GM23338 (cell line): ENCODE data around the gene CHST12. TPM values are rescaled to one million over a fixed set of nuclear protein-coding genes. Genes with fewer than 3 reads are reported as not detected.

Source experiments
- ATAC-seq: fragments of 200-7000 bp; cut with Tn5 transposase; 3 replicates; pipeline ENCODE4 v1.9.1; 2020
- DNase-seq: peaks from one replicate; pipeline ENCODE4 v3.0.0-alpha.2; 2015; ENCODE audit warnings: low spot score
- H2AFZ ChIP-seq: fragments of 200-600 bp; sonication (generic); 2 replicates; pipeline ENCODE4 v1.8.0; 2016; ENCODE audit warnings: antibody characterized with exemption, mild to moderate bottlenecking, moderate library complexity
- H3F3A ChIP-seq: fragments of 200-600 bp; sonication (generic); replicated peaks from 2 replicates; pipeline ENCODE4 v1.8.0; 2017; ENCODE audit warnings: antibody characterized with exemption, mixed run types, low read depth
- H3K27ac ChIP-seq: fragments of 200-600 bp; sonication (generic); 2 replicates; pipeline ENCODE4 v1.6.1; 2016; ENCODE audit warnings: low read depth
- H3K27me3 ChIP-seq: fragments of 200-600 bp; sonication (generic); 2 replicates; pipeline ENCODE4 v1.8.0; 2016; ENCODE audit warnings: mild to moderate bottlenecking, mixed run types, moderate library complexity; ENCODE audit not compliant: insufficient read depth
- H3K36me3 ChIP-seq: fragments of 200-600 bp; sonication (generic); 2 replicates; pipeline ENCODE4 v1.8.0; 2016; ENCODE audit warnings: mild to moderate bottlenecking; ENCODE audit not compliant: insufficient read depth
- H3K4me1 ChIP-seq: fragments of 200-600 bp; sonication (generic); 2 replicates; pipeline ENCODE4 v1.8.0; 2016; ENCODE audit warnings: mild to moderate bottlenecking, moderate library complexity; ENCODE audit not compliant: insufficient read depth
- H3K4me2 ChIP-seq: fragments of 200-600 bp; sonication (generic); 2 replicates; pipeline ENCODE4 v1.7.1; 2017; ENCODE audit warnings: mixed run types
- H3K4me3 ChIP-seq: fragments of 200-600 bp; sonication (generic); 2 replicates; pipeline ENCODE4 v1.6.1; 2016; ENCODE audit warnings: mixed run types
- H3K79me2 ChIP-seq: fragments of 200-600 bp; sonication (generic); replicated peaks from 2 replicates; pipeline ENCODE4 v1.8.0; 2017; ENCODE audit warnings: mild to moderate bottlenecking; ENCODE audit not compliant: insufficient read depth
- H3K9me2 ChIP-seq: fragments of 200-600 bp; sonication (generic); 2 replicates; pipeline ENCODE4 v1.8.0; 2017; ENCODE audit not compliant: insufficient read depth
- H4K20me1 ChIP-seq: fragments of 200-600 bp; sonication (generic); replicated peaks from 2 replicates; pipeline ENCODE4 v1.8.0; 2017; ENCODE audit warnings: mild to moderate bottlenecking; ENCODE audit not compliant: insufficient read depth
- H3K27ac Mint-ChIP-seq: 2 replicates; pipeline ENCODE4 v1.8.0; 2020; ENCODE audit warnings: inconsistent platforms, mild to moderate bottlenecking, moderate library complexity, mixed read lengths
- H3K27me3 Mint-ChIP-seq: 3 replicates; pipeline ENCODE4 v1.8.0; 2022; ENCODE audit warnings: low read depth, mild to moderate bottlenecking, moderate library complexity, mixed read lengths, inconsistent platforms; ENCODE audit not compliant: insufficient read depth, poor library complexity
- H3K36me3 Mint-ChIP-seq: 3 replicates; pipeline ENCODE4 v1.8.0; 2021; ENCODE audit warnings: low read depth, mild to moderate bottlenecking, inconsistent platforms, moderate library complexity, mixed read lengths
- H3K4me1 Mint-ChIP-seq: 3 replicates; pipeline ENCODE4 v1.8.0; 2020; ENCODE audit warnings: mild to moderate bottlenecking, inconsistent platforms, mixed read lengths
- H3K4me3 Mint-ChIP-seq: 3 replicates; pipeline ENCODE4 v1.8.0; 2021; ENCODE audit warnings: moderate library complexity, mild to moderate bottlenecking, inconsistent platforms, mixed read lengths
- H3K9me3 Mint-ChIP-seq: 3 replicates; pipeline ENCODE4 v1.8.0; 2020; ENCODE audit warnings: moderate library complexity, mild to moderate bottlenecking, inconsistent platforms, mixed read lengths
- CREB1 ChIP-seq: fragments of 250-450 bp; sonication (Bioruptor Pico); IDR thresholded peaks from 2 replicates; pipeline ENCODE4 v1.5.0; 2020; ENCODE audit warnings: low read depth, mild to moderate bottlenecking, moderate library complexity
- CTCF ChIP-seq, 2 experiments: fragments of 200-600 bp in 1 of 2; sonication (generic) in 1 of 2; conservative IDR thresholded peaks; 2 replicates each; pipeline versions ENCODE4 v1.5.1 to v1.6.1; 2016 to 2017; ENCODE audit warnings: antibody characterized with exemption in 2 of 2, low read depth in 2 of 2, mild to moderate bottlenecking in 2 of 2, moderate library complexity in 1 of 2
- ETS1 ChIP-seq: IDR thresholded peaks from 2 replicates; pipeline ENCODE4 v1.6.1; 2016; ENCODE audit warnings: antibody characterized with exemption
- EZH2 ChIP-seq: fragments of 200-600 bp; sonication (generic); IDR thresholded peaks from one replicate; pipeline ENCODE4 v1.8.0; 2017; ENCODE audit warnings: antibody characterized with exemption, mild to moderate bottlenecking, low read depth; ENCODE audit not compliant: unreplicated experiment
- EZH2phosphoT487 ChIP-seq: fragments of 200-600 bp; sonication (generic); IDR thresholded peaks from one replicate; pipeline ENCODE4 v1.8.1; 2018; ENCODE audit warnings: antibody characterized with exemption; ENCODE audit not compliant: unreplicated experiment
- JUNB ChIP-seq: IDR thresholded peaks from one replicate; pipeline ENCODE4 v1.6.1; 2016; ENCODE audit warnings: antibody characterized with exemption; ENCODE audit not compliant: unreplicated experiment
- NANOG ChIP-seq: IDR thresholded peaks from 2 replicates; pipeline ENCODE4 v1.6.1; 2016; ENCODE audit warnings: antibody characterized with exemption, borderline replicate concordance
- POLR2AphosphoS5 ChIP-seq: IDR thresholded peaks from 2 replicates; pipeline ENCODE4 v1.6.1; 2016; ENCODE audit warnings: antibody characterized with exemption, low read depth
- REST ChIP-seq: IDR thresholded peaks from one replicate; pipeline ENCODE4 v1.6.1; 2018; ENCODE audit warnings: antibody characterized with exemption; ENCODE audit not compliant: unreplicated experiment
- STAT1 ChIP-seq: IDR thresholded peaks from one replicate; pipeline ENCODE4 v1.6.1; 2016; ENCODE audit warnings: antibody characterized with exemption; ENCODE audit not compliant: unreplicated experiment
- ZNF114 ChIP-seq: fragments of 250-450 bp; sonication (Bioruptor Pico); IDR thresholded peaks from 2 replicates; pipeline ENCODE4 v1.5.0; 2020; ENCODE audit warnings: mild to moderate bottlenecking, moderate library complexity
- ZNF331 ChIP-seq: fragments of 250-450 bp; sonication (Bioruptor Pico); IDR thresholded peaks from 2 replicates; pipeline ENCODE4 v1.5.0; 2020; ENCODE audit warnings: low read depth, mild to moderate bottlenecking, moderate library complexity
- ZNF462 ChIP-seq: fragments of 250-450 bp; sonication (Bioruptor Pico); IDR thresholded peaks from 2 replicates; pipeline ENCODE4 v1.5.0; 2020; ENCODE audit warnings: mild to moderate bottlenecking, moderate library complexity
- polyA plus RNA-seq: library from polyadenylated mRNA; unstranded; fragments of >200 nt; fragmentation: Nextera tagmentation; extraction: Ambion mirVana; gene quantifications from 2 replicates; pipeline ENCODE4 v1.2.1, GENCODE V29; 2016
- total RNA-seq: library from RNA; depleted of rRNA; stranded (reverse); fragments of >200 nt; shearing (Covaris generic); gene quantifications from 2 replicates; pipeline ENCODE4 v1.2.3, GENCODE V29; 2014

CHST12 gene
- total and polyA plus RNA-seq, 2 experiments from 2014 or later, result 10.1 to 14.6 TPM

- H3K27ac ChIP-seq, result no peak overlapping the region
Observed at GRCh38 chr7:2394566-2395082, 8.8 kb upstream of the CHST12 start.

More at GRCh38 chr7:2394566-2395082, 8.8 kb upstream of the CHST12 start:
- H3K4me3 ChIP-seq, result no peak overlapping the region
- H3K4me1 Mint-ChIP-seq, result peaks cover 10% of the 10 kb centered on the region; the same call in 2 of the 3 replicates
- no peaks in the 10 kb centered on the region for H3K36me3 Mint-ChIP-seq
- H4K20me1 ChIP-seq, result no peaks in the 10 kb centered on the region
- H3K9me2 ChIP-seq, result no peaks in the 10 kb centered on the region
- no peak overlapping the region for H3K4me3 Mint-ChIP-seq
- H3K9me3 Mint-ChIP-seq, result no peaks in the 10 kb centered on the region
- no peak overlapping the region for H2AFZ ChIP-seq
- peaks cover 16% of the 10 kb centered on the region for H3K27me3 Mint-ChIP-seq
- no peak overlapping the region for H3K27ac Mint-ChIP-seq
- H3K79me2 ChIP-seq, result no peaks in the 10 kb centered on the region
- no peak overlapping the region for H3K4me2 ChIP-seq
- no peaks in the 10 kb centered on the region for H3K4me1 ChIP-seq
- TF ChIP-seq NANOG, result no peak
- no peak for TF ChIP-seq EZH2
- no peak for TF ChIP-seq CREB1 (CRISPR knock-in tag)
- TF ChIP-seq ZNF462 (CRISPR knock-in tag), result no peak
- no peak for TF ChIP-seq REST
- no peak for TF ChIP-seq JUNB
- TF ChIP-seq CTCF (conservative IDR thresholded peaks at IDR 0.05; ENCODE audit: low read depth in 2 of 2), result no peak
- TF ChIP-seq ZNF331 (CRISPR knock-in tag), result no peak
- TF ChIP-seq POLR2AphosphoS5, result no peak
- TF ChIP-seq ZNF114 (CRISPR knock-in tag), result no peak
- no peak for TF ChIP-seq ETS1
- TF ChIP-seq STAT1, result no peak
- no peak for TF ChIP-seq EZH2phosphoT487
- no peaks in the 10 kb centered on the region for H3F3A ChIP-seq
- DNase-seq (no peak), ATAC-seq (no peak)
- H3K36me3 ChIP-seq, result no peaks in the 10 kb centered on the region
- H3K27me3 ChIP-seq, result no peaks in the 10 kb centered on the region
